RWPE1 (cell line): ENCODE results near the gene AKAP13.
A peak's percentile ranks its signal among the peaks of the same experiment; 100 is the strongest.

Source experiments
- CTCF ChIA-PET: fragments of 350-600 bp; sonication (Branson Sonifier 250); formaldehyde crosslinking; extraction: SDS; loops from one replicate; lab custom pipeline; 2021; lab: Yijun Ruan, JAX
- POLR2A ChIA-PET: fragments of 400-600 bp; formaldehyde crosslinking; extraction: SDS; loops from one replicate; lab custom pipeline; 2020; ENCODE audit warnings: antibody characterized with exemption; ENCODE audit not compliant: low non-redundant PET; lab: Yijun Ruan, JAX
- DNase-seq: peaks from one replicate; pipeline ENCODE4 v3.0.0; 2012; ENCODE audit warnings: low spot score
- H3K27ac ChIP-seq: fragments of 450-650 bp; 2 replicates; pipeline ENCODE4 v1.5.1; 2017
- TF ChIP-seq, protein P1 (sequence below): fragments of 450-650 bp; conservative IDR thresholded peaks from 2 replicates; pipeline ENCODE4 v1.5.1; 2017; ENCODE audit warnings: low read depth, mild to moderate bottlenecking

AKAP13 gene

DNA sequence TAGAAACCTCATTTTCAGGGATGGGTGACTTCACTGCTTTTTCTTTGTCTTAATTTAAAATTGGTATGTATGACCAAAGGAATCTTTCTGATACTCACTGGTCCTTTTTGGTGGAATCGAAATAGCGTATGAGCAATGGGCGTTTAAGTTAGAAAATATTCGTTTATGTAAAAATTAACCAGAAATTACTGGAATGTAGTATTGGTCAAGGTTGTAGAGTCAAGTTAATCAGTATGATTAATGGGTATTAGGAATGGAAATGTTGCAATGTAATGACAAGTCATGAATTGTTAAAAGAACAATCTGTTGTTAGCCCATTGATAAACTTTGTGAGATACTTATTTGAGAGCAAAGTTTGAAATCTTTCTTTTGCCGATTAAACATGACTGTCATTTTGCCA is 36.9 kb downstream of the AKAP13 start:
- TF ChIP-seq, protein P1, sequence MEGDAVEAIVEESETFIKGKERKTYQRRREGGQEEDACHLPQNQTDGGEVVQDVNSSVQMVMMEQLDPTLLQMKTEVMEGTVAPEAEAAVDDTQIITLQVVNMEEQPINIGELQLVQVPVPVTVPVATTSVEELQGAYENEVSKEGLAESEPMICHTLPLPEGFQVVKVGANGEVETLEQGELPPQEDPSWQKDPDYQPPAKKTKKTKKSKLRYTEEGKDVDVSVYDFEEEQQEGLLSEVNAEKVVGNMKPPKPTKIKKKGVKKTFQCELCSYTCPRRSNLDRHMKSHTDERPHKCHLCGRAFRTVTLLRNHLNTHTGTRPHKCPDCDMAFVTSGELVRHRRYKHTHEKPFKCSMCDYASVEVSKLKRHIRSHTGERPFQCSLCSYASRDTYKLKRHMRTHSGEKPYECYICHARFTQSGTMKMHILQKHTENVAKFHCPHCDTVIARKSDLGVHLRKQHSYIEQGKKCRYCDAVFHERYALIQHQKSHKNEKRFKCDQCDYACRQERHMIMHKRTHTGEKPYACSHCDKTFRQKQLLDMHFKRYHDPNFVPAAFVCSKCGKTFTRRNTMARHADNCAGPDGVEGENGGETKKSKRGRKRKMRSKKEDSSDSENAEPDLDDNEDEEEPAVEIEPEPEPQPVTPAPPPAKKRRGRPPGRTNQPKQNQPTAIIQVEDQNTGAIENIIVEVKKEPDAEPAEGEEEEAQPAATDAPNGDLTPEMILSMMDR = no peak
- no peak overlapping the region for H3K27ac ChIP-seq
- no peak for DNase-seq
- CTCF ChIA-PET = no interaction called here
- POLR2A ChIA-PET = no interaction called here

DNA sequence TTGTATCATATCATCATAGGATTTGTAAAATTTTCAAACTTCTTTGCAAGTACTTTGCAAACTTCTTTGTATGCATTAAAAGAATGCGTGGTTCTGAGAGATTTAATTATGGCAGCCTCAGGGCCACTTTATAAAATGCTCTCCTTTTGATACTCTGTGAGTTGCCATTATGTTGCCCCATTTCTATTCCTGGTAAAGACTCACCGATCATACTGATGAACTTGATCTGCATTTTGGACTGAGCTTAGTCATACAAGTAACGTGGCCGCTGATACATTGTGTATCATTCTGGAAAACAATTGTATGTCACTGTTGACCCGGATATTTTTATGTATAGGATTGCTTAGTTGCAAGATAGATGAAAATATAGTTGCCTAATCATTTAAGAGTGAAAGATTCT is 38.8 kb downstream of the AKAP13 start:
- ChIA-PET CTCF (interaction anchor here (1.0 kb wide), 1 partner anchor 123 kb away, joined by 3 read pairs; no protein-coding TSS in a partner anchor), POLR2A (no interaction called here)
- H3K27ac ChIP-seq = no peak overlapping the region
- DNase-seq = peak; percentile 38
- TF ChIP-seq, protein P1 = no peak

DNA sequence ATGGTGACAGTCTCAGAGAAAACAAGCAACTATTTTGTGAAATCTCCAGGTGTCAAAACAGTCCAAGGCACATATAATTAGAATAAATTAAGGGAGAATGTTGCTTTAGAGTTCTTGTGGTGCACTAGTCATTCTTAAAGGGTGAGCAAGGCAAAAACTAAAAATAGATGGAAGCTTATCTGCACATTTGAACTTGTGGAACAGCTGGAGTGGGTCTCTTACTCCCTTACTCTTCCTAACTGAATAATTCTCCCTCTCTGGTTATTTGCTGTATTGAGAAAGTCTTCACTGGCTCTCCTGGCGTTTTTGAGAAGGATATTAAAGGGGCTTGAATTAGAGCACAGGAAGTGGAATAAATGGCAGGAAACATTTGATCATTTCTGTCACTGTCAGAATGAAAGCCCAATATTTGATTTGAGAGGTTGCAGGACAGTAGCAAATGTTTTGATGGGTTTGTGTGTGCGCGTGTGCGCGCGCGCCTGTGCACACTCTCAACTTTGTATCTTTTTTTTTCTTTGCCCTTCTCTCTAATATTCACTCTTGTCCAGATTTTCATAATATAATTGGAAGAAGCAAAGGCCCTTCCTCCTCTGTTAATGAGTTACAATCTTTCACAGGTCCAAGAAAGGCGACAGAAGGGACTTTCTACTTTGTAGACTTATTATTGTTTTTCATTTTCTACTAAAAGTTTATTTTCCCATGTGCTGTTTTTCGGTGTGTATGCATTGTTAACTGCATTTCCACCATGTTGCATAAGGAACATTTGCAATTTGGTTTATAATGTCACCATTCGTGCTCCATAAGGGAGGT is 40.9 kb downstream of the AKAP13 start:
- TF ChIP-seq, protein P1 = no peak
- no peak overlapping the region for H3K27ac ChIP-seq
- CTCF ChIA-PET = interaction anchor here (1.7 kb wide), 1 partner anchor 90 kb away, joined by 7 read pairs; no protein-coding TSS in a partner anchor
- POLR2A ChIA-PET = no interaction called here
- DNase-seq = no peak

DNA sequence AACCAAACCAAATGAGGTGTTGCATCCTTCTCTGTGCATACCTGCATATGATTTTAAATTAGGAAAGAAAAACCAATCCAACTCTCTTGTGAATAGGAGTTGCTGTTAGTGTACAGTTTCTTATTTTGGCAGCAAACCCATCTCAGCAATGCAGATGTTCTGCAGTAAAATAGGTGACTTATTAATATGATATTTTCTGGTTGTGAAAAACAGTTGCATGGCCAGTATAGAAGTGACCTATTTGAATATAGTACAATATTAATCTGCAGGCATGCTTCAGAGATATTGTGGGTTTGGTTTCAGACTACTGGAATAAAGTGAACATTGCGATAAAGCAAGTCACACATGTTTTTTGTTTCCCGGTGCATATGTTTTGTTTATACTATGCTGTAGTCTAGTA is 42.2 kb downstream of the AKAP13 start:
- CTCF ChIA-PET = no interaction called here

DNA sequence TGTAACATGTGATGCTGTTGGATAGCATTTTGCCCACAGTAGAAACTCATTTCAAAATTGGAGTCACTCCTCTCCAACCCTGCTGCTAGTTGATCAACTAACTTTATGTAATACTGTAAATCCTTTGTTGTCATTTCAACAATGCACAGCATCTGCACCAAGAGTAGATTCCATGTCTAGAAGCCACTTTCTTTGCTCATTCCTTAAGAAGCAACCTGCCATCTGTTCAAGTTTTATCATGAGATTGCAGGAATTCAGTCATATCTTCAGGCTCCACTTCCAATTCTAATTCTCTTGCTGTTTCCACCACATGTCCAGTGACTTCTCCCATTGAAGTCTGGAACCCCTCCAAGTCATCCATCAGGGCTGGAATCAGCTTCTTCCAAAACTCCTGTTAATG is 42.9 kb downstream of the AKAP13 start:
- no peak overlapping the region for H3K27ac ChIP-seq
- CTCF ChIA-PET = interaction anchor here (1.3 kb wide), 1 partner anchor 8 kb away, joined by 3 read pairs; no protein-coding TSS in a partner anchor
- no peak for DNase-seq
- POLR2A ChIA-PET = no interaction called here
- TF ChIP-seq, protein P1 = no peak

More for the DNA sequence above, 42.2 kb downstream of the AKAP13 start:
- H3K27ac ChIP-seq = no peak overlapping the region
- TF ChIP-seq, protein P1 = no peak
- DNase-seq = no peak
- POLR2A ChIA-PET = no interaction called here

DNA sequence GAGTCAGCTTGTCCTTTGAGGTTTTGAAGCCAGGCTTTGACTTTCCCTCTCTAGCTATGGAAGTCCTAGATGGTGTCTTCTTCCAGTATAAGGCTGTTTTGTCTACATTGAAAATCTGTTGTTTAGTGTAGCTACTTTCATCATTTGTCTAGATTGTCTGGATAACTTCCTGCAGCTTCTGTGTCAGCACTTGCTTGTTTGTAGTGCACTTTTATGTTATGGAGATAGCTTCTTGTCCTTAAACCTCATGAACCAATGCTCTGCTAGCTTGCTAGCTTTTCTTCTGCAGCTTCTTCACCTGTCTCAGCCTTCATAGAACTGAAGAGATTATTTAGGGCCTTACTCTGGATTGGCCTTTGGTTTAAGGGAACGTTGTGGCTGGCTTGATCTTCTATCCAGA is 43.8 kb downstream of the AKAP13 start:
- H3K27ac ChIP-seq = no peak overlapping the region
- TF ChIP-seq, protein P1 = no peak
- no peak for DNase-seq
- ChIA-PET POLR2A (no interaction called here), CTCF (interaction anchor here (0.6 to 1.6 kb wide), 4 partner anchors 9 to 127 kb away, joined by 3 to 6 read pairs (median 4); no protein-coding TSS in a partner anchor)
